HK-2 (cell line): ENCODE results near the gene MRPL53.
A peak's percentile ranks its signal among the peaks of the same experiment; 100 is the strongest.
"Not testable (repeated sequence)": the region's sequence is repeated elsewhere in the genome, so short reads cannot be mapped to it uniquely, and the experiment has no call there.

ENCODE experiments used
- DNase-seq: peaks from one replicate; pipeline ENCODE4 v3.0.0-alpha.2; 2018; ENCODE audit not compliant: unreplicated experiment

Gene MRPL53

GRCh38 chr2:74454654-74455511 lies 17.6 kb downstream of the MRPL53 start, which contains the start of gene INO80B:
Gene INO80B (plus strand): TSS chr2:74455087. CDS start chr2:74455117, 30 bp downstream.
- peak; percentile 98 for DNase-seq

- DNase-seq: no peak
Measured at GRCh38 chr2:74450570-74451190, 21.8 kb downstream of the MRPL53 start.

DNA sequence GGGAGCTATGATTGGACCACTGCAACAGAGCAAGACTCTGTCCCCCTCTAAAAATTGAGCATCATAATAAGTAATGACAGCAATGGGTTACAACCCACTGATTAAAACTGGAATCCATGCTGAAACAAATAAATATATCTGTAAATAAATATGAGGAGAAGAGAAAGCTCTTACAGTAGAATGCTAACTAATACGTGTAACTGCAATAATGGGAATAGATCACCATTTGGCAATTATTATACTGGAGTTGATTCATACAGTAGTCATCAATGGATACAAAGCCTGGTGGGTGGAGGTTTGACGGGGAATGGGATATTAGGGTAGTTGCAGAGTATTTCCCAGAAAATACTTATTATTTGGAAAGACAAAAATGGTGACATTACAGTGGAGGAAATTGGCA lies 23.7 kb downstream of the MRPL53 start:
- DNase-seq: no peak

- no peak for DNase-seq
Measured at GRCh38 chr2:74447230-74447999, 25.1 kb downstream of the MRPL53 start.

DNA sequence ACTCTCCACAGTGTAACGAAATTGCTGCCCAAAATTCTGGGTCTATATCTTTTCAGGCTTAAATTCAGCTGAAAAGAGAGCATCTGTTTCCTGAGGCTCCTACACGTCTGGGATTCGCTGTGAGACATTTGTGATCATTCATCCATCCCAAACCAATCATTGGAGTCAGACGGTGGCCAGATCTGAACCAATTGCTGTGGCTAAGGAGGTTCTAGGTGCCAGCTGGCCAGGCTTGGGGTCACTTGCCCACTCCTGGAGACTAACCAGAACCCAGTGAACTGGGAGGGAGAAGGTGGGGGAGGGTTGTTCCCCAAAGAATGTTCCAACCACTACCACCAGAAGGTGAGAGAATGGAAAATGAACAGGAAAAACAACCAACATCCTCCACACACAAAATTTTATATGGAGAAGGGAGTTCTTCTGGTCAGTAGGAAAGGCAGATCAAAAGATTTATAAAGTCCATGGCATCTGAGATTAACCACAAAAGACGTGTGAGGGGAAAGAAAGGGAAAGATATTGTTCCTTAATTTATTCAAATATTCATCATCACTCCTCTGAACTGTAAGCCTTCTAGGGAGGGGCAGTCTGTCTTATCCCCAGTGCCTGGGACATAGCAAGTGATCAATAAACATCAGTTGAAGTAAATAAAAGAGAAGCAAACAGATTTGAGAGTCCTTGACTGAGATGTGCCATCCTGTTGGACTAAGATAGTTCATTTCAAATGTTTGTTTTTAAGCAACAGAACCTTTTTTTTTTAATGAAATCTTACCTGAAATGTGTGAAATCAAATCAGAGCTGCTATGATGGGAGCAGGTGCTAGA lies 27.8 kb downstream of the MRPL53 start:
- no peak for DNase-seq

- not testable (repeated sequence) for DNase-seq
Measured at GRCh38 chr2:74442483-74443297, 29.8 kb downstream of the MRPL53 start.

- DNase-seq: peak; percentile 82
Measured at GRCh38 chr2:74441690-74442482, 30.6 kb downstream of the MRPL53 start, which contains the start of gene RTKN. Gene RTKN (minus strand): TSS chr2:74441937. CDS start chr2:74441816, 121 bp downstream.

GRCh38 chr2:74441170-74441689 lies 31.2 kb downstream of the MRPL53 start:
- no peak for DNase-seq

GRCh38 chr2:74440378-74441169 lies 31.9 kb downstream of the MRPL53 start:
- DNase-seq: peak; percentile 88

DNA sequence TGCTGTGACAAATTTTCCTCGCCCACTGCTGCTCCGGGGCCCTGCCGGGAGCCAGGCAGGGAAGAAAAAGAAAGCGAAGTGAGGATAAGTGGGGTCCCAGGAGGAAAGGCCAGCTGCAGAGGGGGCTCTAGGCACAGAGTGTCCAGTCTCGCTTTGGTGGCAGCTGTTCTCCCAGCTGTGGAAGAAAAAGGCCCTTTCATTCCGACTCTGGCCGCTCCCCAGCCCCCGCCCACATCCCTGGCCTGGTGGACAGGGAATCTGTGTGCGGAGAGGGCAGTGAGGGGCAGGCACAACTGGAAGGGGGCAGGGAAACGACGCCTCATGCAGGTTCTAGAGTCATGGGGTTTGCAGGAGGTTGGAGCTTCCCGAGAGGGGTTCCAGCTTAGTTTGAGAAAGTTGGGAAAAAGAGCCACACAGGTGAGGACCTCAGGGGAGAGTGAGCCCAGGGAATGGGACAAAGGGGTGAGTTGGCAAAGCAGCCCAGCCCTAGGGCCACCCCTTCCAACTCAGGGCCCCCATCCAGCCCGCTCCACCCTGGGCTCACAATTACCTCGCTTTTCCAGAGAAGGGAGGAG lies 32.6 kb downstream of the MRPL53 start:
- DNase-seq: no peak

- no peak for DNase-seq
Measured at GRCh38 chr2:74439373-74439772, 33.1 kb downstream of the MRPL53 start.

GRCh38 chr2:74438248-74438647 lies 34.2 kb downstream of the MRPL53 start:
- no peak for DNase-seq

- no peak for DNase-seq
Measured at GRCh38 chr2:74436848-74437695, 35.4 kb downstream of the MRPL53 start.

DNA sequence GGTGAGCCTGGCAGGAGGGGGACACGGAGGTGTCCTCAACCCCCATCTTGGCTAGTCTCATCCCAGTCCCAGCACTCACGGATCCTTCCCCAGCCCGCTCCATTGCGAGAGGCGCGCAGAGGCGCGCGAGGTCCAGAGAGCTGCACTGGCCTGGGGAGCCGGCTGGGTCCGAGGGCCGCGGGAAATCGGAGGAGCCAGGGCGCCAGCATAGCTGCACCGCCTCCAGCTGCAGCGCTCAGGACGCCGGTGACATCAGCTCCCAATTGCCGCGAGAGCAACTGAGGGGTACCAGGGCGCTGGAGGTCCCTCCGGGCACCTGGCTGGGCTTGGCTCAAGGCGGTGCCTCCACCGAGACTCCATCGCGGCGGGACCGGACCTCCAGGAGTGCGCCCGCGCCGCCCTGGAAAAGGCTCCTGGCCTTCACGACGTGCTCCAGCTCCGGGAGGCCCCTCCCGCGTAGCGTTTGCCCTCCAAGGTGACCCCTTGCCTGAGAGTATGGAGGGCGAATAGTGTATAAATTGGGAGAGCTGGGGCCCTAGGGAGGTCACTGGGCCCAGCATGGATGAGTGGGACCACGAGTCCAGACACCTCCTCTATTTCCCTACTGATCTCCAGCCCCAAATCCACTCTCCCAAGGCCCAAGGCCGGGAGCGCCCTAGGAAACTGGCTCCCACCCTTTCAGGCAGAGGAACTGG lies 36.2 kb downstream of the MRPL53 start:
- DNase-seq: no peak

DNA sequence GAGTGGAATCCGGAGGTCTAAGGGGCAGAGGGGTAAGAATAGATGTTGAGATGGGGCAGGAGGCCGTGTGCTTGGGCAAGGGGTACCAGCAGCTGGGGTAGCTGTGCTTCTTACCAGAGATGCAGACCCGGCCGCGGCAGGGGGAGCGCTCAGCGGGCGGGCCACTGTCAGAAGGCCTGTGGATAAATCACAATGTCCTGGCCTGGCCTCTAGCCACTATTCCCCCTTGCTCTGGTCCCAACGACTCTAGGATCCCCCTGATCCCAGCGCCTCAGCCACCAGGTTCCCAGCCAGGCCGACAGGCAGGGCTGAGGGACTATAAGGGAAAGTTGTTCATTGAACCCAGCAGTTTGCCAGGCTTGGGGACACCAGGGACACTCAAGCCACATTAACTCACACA lies 42.0 kb downstream of the MRPL53 start:
- no peak for DNase-seq
